Endothelial cell of umbilical vein (primary cell): ENCODE results near the gene ALKBH2. TPM values are rescaled to one million over a fixed set of nuclear protein-coding genes. Genes with fewer than 3 reads are reported as not detected.

Source experiments
- BruUV-seq: library from RNA; stranded (reverse); fragments of 400-500 nt; replicated peaks from 2 replicates; lab custom pipeline; 2021; lab: Mats Ljungman, UMichigan
- CTCF ChIA-PET: fragments of 300-600, 350-600 bp; sonication (Branson Sonifier 250); formaldehyde crosslinking; loops from one replicate; lab custom pipeline; 2021; ENCODE audit warnings: antibody characterized with exemption, inconsistent platforms; lab: Charles Lee
- POLR2A ChIA-PET: fragments of 300-600, 350-600 bp; sonication (Branson Sonifier 250); formaldehyde crosslinking; loops from one replicate; lab custom pipeline; 2021; ENCODE audit warnings: antibody characterized with exemption, inconsistent platforms; lab: Charles Lee
- DNase-seq: peaks from one replicate; pipeline ENCODE4 v3.0.0-alpha.2; 2011; ENCODE audit warnings: low read depth, low spot score
- FAIRE-seq: peaks from 2 replicates; lab custom pipeline; 2011; peaks lifted over from hg19 to GRCh38; lab: Jason Lieb, UNC
- H2AFZ ChIP-seq: 2 replicates; pipeline ENCODE4 v1.6.0; 2012; ENCODE audit warnings: low read depth, low read length, control low read depth, inconsistent platforms
- H3K27ac ChIP-seq: 2 replicates; pipeline ENCODE4 v1.5.1; 2011; ENCODE audit warnings: low read depth, mild to moderate bottlenecking, control low read depth, low read length, moderate library complexity; ENCODE audit not compliant: insufficient read depth
- H3K27me3 ChIP-seq, 2 experiments: 2 replicates each; pipeline versions ENCODE4 v1.6.0 to v1.6.1; 2011; ENCODE audit warnings: low read length in 2 of 2, mixed read lengths in 1 of 2; ENCODE audit not compliant: control insufficient read depth in 2 of 2, insufficient read depth in 2 of 2
- H3K36me3 ChIP-seq, 2 experiments: 2 replicates in 1 of 2; 3 replicates in 1 of 2; pipeline ENCODE4 v1.5.1; 2011; ENCODE audit warnings: low read length in 2 of 2, mild to moderate bottlenecking in 1 of 2, moderate library complexity in 1 of 2; ENCODE audit not compliant: control insufficient read depth in 2 of 2, insufficient read depth in 2 of 2; ENCODE audit errors: extremely low read depth in 1 of 2
- H3K4me1 ChIP-seq: 3 replicates; pipeline ENCODE4 v1.5.1; 2011; ENCODE audit warnings: mild to moderate bottlenecking, low read length; ENCODE audit not compliant: control insufficient read depth, insufficient read depth; ENCODE audit errors: extremely low read depth
- H3K4me2 ChIP-seq: 2 replicates; pipeline ENCODE4 v1.6.1; 2011; ENCODE audit warnings: low read length, control low read depth, mixed read lengths; ENCODE audit not compliant: insufficient read depth
- H3K4me3 ChIP-seq, 3 experiments: fragments of 200-600 bp in 1 of 3; sonication (generic), shearing (Covaris generic) in 1 of 3; replicated peaks in 1 of 3; 2 replicates each; pipeline ENCODE4 v1.5.1; 2011 to 2016; ENCODE audit warnings: control low read depth in 3 of 3, low read length in 3 of 3, mild to moderate bottlenecking in 2 of 3, inconsistent platforms in 1 of 3, low read depth in 1 of 3, moderate library complexity in 1 of 3; ENCODE audit not compliant: insufficient read depth in 1 of 3
- H3K79me2 ChIP-seq: 2 replicates; pipeline ENCODE4 v1.6.0; 2012; ENCODE audit warnings: low read length, inconsistent platforms; ENCODE audit not compliant: control insufficient read depth, insufficient read depth
- H3K9ac ChIP-seq: replicated peaks from 2 replicates; pipeline ENCODE3; 2011; ENCODE audit warnings: low read length, control low read depth; ENCODE audit not compliant: insufficient read depth; ENCODE audit errors: extremely low read depth
- H3K9me1 ChIP-seq: replicated peaks from 3 replicates; pipeline ENCODE4 v1.6.0; 2011; ENCODE audit warnings: mild to moderate bottlenecking, low read length; ENCODE audit not compliant: control insufficient read depth, insufficient read depth; ENCODE audit errors: extremely low read depth
- H3K9me3 ChIP-seq: replicated peaks from 2 replicates; pipeline ENCODE4 v1.5.1; 2012; ENCODE audit warnings: low read length, inconsistent platforms; ENCODE audit not compliant: control insufficient read depth, insufficient read depth
- H4K20me1 ChIP-seq: replicated peaks from 2 replicates; pipeline ENCODE3; 2011; ENCODE audit warnings: mild to moderate bottlenecking, low read length; ENCODE audit not compliant: control insufficient read depth, insufficient read depth; ENCODE audit errors: extremely low read depth
- EZH2 ChIP-seq: IDR thresholded peaks from 2 replicates; pipeline ENCODE4 v1.6.1; 2012; ENCODE audit warnings: borderline replicate concordance, low read depth, mild to moderate bottlenecking, moderate library complexity, low read length, inconsistent platforms; ENCODE audit not compliant: severe bottlenecking
- FOS ChIP-seq: IDR thresholded peaks from 2 replicates; pipeline ENCODE4 v1.6.1; 2011; ENCODE audit warnings: mild to moderate bottlenecking, low read length, moderate library complexity, borderline replicate concordance; ENCODE audit not compliant: insufficient read depth
- GATA2 ChIP-seq: IDR thresholded peaks from 2 replicates; pipeline ENCODE4 v1.7.0; 2011; ENCODE audit warnings: low read depth, mild to moderate bottlenecking, moderate library complexity, mixed read lengths, low read length; ENCODE audit not compliant: insufficient read length, insufficient read depth
- JUN ChIP-seq: IDR thresholded peaks from 2 replicates; pipeline ENCODE4 v1.6.1; 2011; ENCODE audit warnings: borderline replicate concordance, low read depth; ENCODE audit not compliant: insufficient read length, insufficient read depth
- MAX ChIP-seq: IDR thresholded peaks from 2 replicates; pipeline ENCODE4 v1.6.1; 2011; ENCODE audit not compliant: insufficient read depth, insufficient read length
- MYC ChIP-seq: IDR thresholded peaks from one replicate; pipeline ENCODE4 v1.6.1; 2011; ENCODE audit warnings: mild to moderate bottlenecking, low read depth, low read length
- POLR2A ChIP-seq: IDR thresholded peaks from 2 replicates; pipeline ENCODE4 v1.6.1; 2012; ENCODE audit warnings: low read depth, mild to moderate bottlenecking, control low read depth, low read length
- POLR2AphosphoS5 ChIP-seq: IDR thresholded peaks from 2 replicates; pipeline ENCODE4 v1.6.1; 2012; ENCODE audit warnings: low read depth, mild to moderate bottlenecking, control low read depth, low read length, moderate library complexity; ENCODE audit not compliant: insufficient read depth
- dilution Hi-C: fragments of 300-500 bp; cut with MboI; formaldehyde crosslinking; loops from one replicate; pipeline ENCODE4 v1.15.0; 2019; ENCODE audit warnings: low sequenced_read_pairs; ENCODE audit not compliant: extremely low pct_ligation_motif_present
- intact Hi-C: fragments of 100-400 bp; cut with micrococcal nuclease; formaldehyde crosslinking; loops from one replicate; pipeline ENCODE4 v1.10.0; 2022
- polyA plus RNA-seq, 4 experiments: library from polyadenylated mRNA; depleted of rRNA in 3 of 4; stranded (reverse) in 3 of 4; unstranded in 1 of 4; fragments of >200 nt; gene quantifications; 2 replicates each; pipeline versions ENCODE4 v1.2.1 to v1.2.3, GENCODE V29; 2011 to 2012; ENCODE audit warnings: missing spikeins in 1 of 4
- total RNA-seq: library from RNA; stranded (reverse); gene quantifications from 2 replicates; pipeline ENCODE4 v1.2.3, GENCODE V29; 2021
- TF ChIP-seq, protein P1 (sequence below), 2 donors: IDR thresholded peaks; 1 replicate in 1 of 2; 2 replicates in 1 of 2; pipeline ENCODE4 v1.5.1; 2011; ENCODE audit warnings: low read length in 2 of 2, mild to moderate bottlenecking in 2 of 2, moderate library complexity in 2 of 2, control low read depth in 1 of 2, inconsistent platforms in 1 of 2, low read depth in 1 of 2; ENCODE audit not compliant: insufficient read depth in 1 of 2; ENCODE audit errors: extremely low read depth in 1 of 2

ALKBH2 gene
- total and polyA plus RNA-seq, 2 donors (not counting 3 experiments of a cell fraction or from before 2014, with no cell fraction given), result 5.4 to 7.3 TPM

- no TSS peak for BruUV-seq
Measured at GRCh38 chr12:109058773-109059172, 34.5 kb downstream of the ALKBH2 start.

More at GRCh38 chr12:109058773-109059172, 34.5 kb downstream of the ALKBH2 start:
- dilution Hi-C loops, result no loop called here
- Histone ChIP-seq H3K79me2 (no peaks in the 10 kb centered on the region), H3K4me2 (no peak overlapping the region), H3K27me3 (no peaks in the 10 kb centered on the region), H3K4me3 (no peak overlapping the region), H3K4me1 (peaks cover 1% of the 10 kb centered on the region), H3K9ac (no peak overlapping the region), H2AFZ (no peak overlapping the region), H3K36me3 (peaks cover 0 to 4% of the 10 kb centered on the region in 2 experiments), H3K9me1 (no peaks in the 10 kb centered on the region), H3K27ac (no peak overlapping the region), H3K9me3 (no peaks in the 10 kb centered on the region), H4K20me1 (no peaks in the 10 kb centered on the region)
- ChIA-PET CTCF (no interaction called here), POLR2A (no interaction called here)
- no peak for FAIRE-seq
- DNase-seq, result no peak
- intact Hi-C loops, result no loop called here
- TF ChIP-seq JUN (no peak), POLR2AphosphoS5 (no peak), MAX (no peak), MYC (no peak), EZH2 (no peak), POLR2A (no peak), GATA2 (no peak), FOS (no peak)
- TF ChIP-seq, protein P1, sequence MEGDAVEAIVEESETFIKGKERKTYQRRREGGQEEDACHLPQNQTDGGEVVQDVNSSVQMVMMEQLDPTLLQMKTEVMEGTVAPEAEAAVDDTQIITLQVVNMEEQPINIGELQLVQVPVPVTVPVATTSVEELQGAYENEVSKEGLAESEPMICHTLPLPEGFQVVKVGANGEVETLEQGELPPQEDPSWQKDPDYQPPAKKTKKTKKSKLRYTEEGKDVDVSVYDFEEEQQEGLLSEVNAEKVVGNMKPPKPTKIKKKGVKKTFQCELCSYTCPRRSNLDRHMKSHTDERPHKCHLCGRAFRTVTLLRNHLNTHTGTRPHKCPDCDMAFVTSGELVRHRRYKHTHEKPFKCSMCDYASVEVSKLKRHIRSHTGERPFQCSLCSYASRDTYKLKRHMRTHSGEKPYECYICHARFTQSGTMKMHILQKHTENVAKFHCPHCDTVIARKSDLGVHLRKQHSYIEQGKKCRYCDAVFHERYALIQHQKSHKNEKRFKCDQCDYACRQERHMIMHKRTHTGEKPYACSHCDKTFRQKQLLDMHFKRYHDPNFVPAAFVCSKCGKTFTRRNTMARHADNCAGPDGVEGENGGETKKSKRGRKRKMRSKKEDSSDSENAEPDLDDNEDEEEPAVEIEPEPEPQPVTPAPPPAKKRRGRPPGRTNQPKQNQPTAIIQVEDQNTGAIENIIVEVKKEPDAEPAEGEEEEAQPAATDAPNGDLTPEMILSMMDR (IDR thresholded peaks at IDR 0.05; ENCODE audit: extremely low read depth in 1 of 2, insufficient read depth in 1 of 2, low read depth in 1 of 2, low read length in 2 of 2), result no peak
